CD14-positive monocyte (primary cell): Measurements from ENCODE around the gene SNRPD3. TPM values are rescaled to one million over a fixed set of nuclear protein-coding genes. Genes with fewer than 3 reads are reported as not detected.
"Not testable (repeated sequence)": the region's sequence is repeated elsewhere in the genome, so short reads cannot be mapped to it uniquely, and the experiment has no call there.

Experiments used
- DNase-seq, 3 donors: peaks; one replicate each; pipeline ENCODE4 v3.0.0-alpha.2; 2011 to 2022
- H2AFZ ChIP-seq: 2 replicates; pipeline ENCODE4 v1.6.0; 2012; ENCODE audit warnings: mild to moderate bottlenecking, low read depth, low read length, inconsistent platforms; ENCODE audit not compliant: insufficient read depth, poor library complexity, severe bottlenecking
- H3K27ac ChIP-seq, 2 donors: 1 replicate in 1 of 2; 2 replicates in 1 of 2; pipeline ENCODE4 v1.5.1; 2012 to 2013; ENCODE audit warnings: low read length in 2 of 2, control low read depth in 1 of 2, inconsistent platforms in 1 of 2, low read depth in 1 of 2, mild to moderate bottlenecking in 1 of 2
- H3K27me3 ChIP-seq, 2 donors: one replicate each; pipeline versions ENCODE4 v1.6.0 to v1.6.1; 2011 to 2013; ENCODE audit warnings: low read length in 2 of 2; ENCODE audit not compliant: control insufficient read depth in 2 of 2, insufficient read depth in 2 of 2
- H3K36me3 ChIP-seq, 2 donors: replicated peaks in 1 of 2; 1 replicate in 1 of 2; 2 replicates in 1 of 2; pipeline versions ENCODE4 v1.5.1 to v1.6.1; 2012 to 2013; ENCODE audit warnings: low read length in 2 of 2, control low read depth in 1 of 2, inconsistent platforms in 1 of 2, mild to moderate bottlenecking in 1 of 2; ENCODE audit not compliant: insufficient read depth in 2 of 2, control insufficient read depth in 1 of 2
- H3K4me1 ChIP-seq, 2 donors: 1 replicate in 1 of 2; 2 replicates in 1 of 2; pipeline versions ENCODE4 v1.5.1 to v1.6.1; 2012 to 2013; ENCODE audit warnings: low read length in 2 of 2, control low read depth in 1 of 2, inconsistent platforms in 1 of 2, mild to moderate bottlenecking in 1 of 2, moderate library complexity in 1 of 2; ENCODE audit not compliant: insufficient read depth in 2 of 2, control insufficient read depth in 1 of 2
- H3K4me2 ChIP-seq: replicated peaks from 2 replicates; pipeline ENCODE3; 2012; ENCODE audit warnings: low read length, moderate library complexity, mild to moderate bottlenecking; ENCODE audit not compliant: poor library complexity, severe bottlenecking; ENCODE audit errors: extremely low read depth
- H3K4me3 ChIP-seq, 3 experiments: fragments of 200-600 bp in 1 of 3; sonication (generic) in 1 of 3; replicated peaks in 1 of 3; 1 replicate in 2 of 3; 2 replicates in 1 of 3; pipeline ENCODE4 v1.5.1; 2011 to 2013; ENCODE audit warnings: low read length in 3 of 3, mild to moderate bottlenecking in 3 of 3, control low read depth in 2 of 3, low read depth in 2 of 3, inconsistent platforms in 1 of 3, moderate library complexity in 1 of 3
- H3K79me2 ChIP-seq: 2 replicates; pipeline ENCODE4 v1.6.0; 2012; ENCODE audit warnings: mild to moderate bottlenecking, control low read depth, inconsistent platforms, low read length, moderate library complexity; ENCODE audit not compliant: insufficient read depth
- H3K9ac ChIP-seq: 2 replicates; pipeline ENCODE4 v1.6.0; 2017; ENCODE audit warnings: low read length, mild to moderate bottlenecking; ENCODE audit not compliant: insufficient read depth, poor library complexity, severe bottlenecking
- H3K9me3 ChIP-seq, 2 donors: replicated peaks in 1 of 2; 1 replicate in 1 of 2; 2 replicates in 1 of 2; pipeline versions ENCODE4 v1.5.1 to v1.6.1; 2012 to 2013; ENCODE audit warnings: low read length in 2 of 2, control low read depth in 1 of 2; ENCODE audit not compliant: control insufficient read depth in 1 of 2, insufficient read depth in 1 of 2
- H4K20me1 ChIP-seq: 2 replicates; pipeline ENCODE4 v1.6.0; 2012; ENCODE audit warnings: mild to moderate bottlenecking, low read length, control low read depth, moderate library complexity; ENCODE audit not compliant: insufficient read depth
- H3K27ac Mint-ChIP-seq, 7 donors: one replicate each; pipeline ENCODE4 v1.8.0; 2020; ENCODE audit warnings: mild to moderate bottlenecking in 7 of 7, mixed read lengths in 7 of 7, moderate library complexity in 6 of 7, inconsistent platforms in 2 of 7
- H3K27me3 Mint-ChIP-seq, 3 donors: one replicate each; pipeline ENCODE4 v1.8.0; 2021 to 2022; ENCODE audit warnings: low read depth in 3 of 3, mild to moderate bottlenecking in 3 of 3, mixed read lengths in 3 of 3, moderate library complexity in 3 of 3, inconsistent platforms in 1 of 3
- H3K36me3 Mint-ChIP-seq, 2 donors: one replicate each; pipeline ENCODE4 v1.8.0; 2020; ENCODE audit warnings: mixed read lengths in 2 of 2, inconsistent platforms in 1 of 2, mild to moderate bottlenecking in 1 of 2
- H3K4me1 Mint-ChIP-seq: one replicate; pipeline ENCODE4 v1.8.0; 2020; ENCODE audit warnings: mild to moderate bottlenecking, mixed read lengths
- H3K4me3 Mint-ChIP-seq, 2 donors: one replicate each; pipeline ENCODE4 v1.8.0; 2020; ENCODE audit warnings: mild to moderate bottlenecking in 2 of 2, mixed read lengths in 2 of 2, moderate library complexity in 1 of 2
- H3K9me3 Mint-ChIP-seq, 7 donors: one replicate each; pipeline ENCODE4 v1.8.0; 2020 to 2022; ENCODE audit warnings: mixed read lengths in 7 of 7, mild to moderate bottlenecking in 6 of 7, moderate library complexity in 6 of 7, inconsistent platforms in 2 of 7
- CTCF ChIP-seq: fragments of 200-600 bp; IDR thresholded peaks from one replicate; pipeline ENCODE4 v1.8.0; 2022; ENCODE audit warnings: antibody characterized with exemption, mild to moderate bottlenecking
- WGBS: methylation state at CpG from one replicate; pipeline ENCODE4 v1.1.5; 2013; ENCODE audit warnings: missing lambda C conversion rate; ENCODE audit not compliant: insufficient coverage; 5-methylcytosine and 5-hydroxymethylcytosine counted together
- intact Hi-C, 2 donors: fragments of 100-400 bp; cut with micrococcal nuclease; formaldehyde crosslinking; loops; one replicate each; pipeline versions ENCODE4 v1.15.0 to v1.15.1; 2023
- polyA plus RNA-seq, 3 donors: library from polyadenylated mRNA; depleted of rRNA in 1 of 3; unstranded in 2 of 3; stranded (reverse) in 1 of 3; fragments of 300-500 nt in 2 of 3; fragments of >200 nt in 1 of 3; fragmentation: Illumina TruSeq in 2 of 3; gene quantifications; 1 replicate in 2 of 3; 2 replicates in 1 of 3; pipeline ENCODE4 v1.2.3, GENCODE V29; 2012 to 2021

The SNRPD3 gene
- polyA plus RNA-seq, 3 donors: 71.8 to 115 (median 80.9) TPM

GRCh38 chr22:24592058-24592850, 36.5 kb downstream of the SNRPD3 start:
- Mint-ChIP-seq H3K27ac (peak overlapping the region in 5 of 7 donors; percentile 13 to 88 (median 61)), H3K36me3 (no peaks in the 10 kb centered on the region), H3K9me3 (no peaks in the 10 kb centered on the region), H3K27me3 (peaks cover 0 to 9% (median 2%) of the 10 kb centered on the region in 3 donors), H3K4me3 (peak overlapping the region; percentile 88 to 91), H3K4me1 (peaks cover 9% of the 10 kb centered on the region)
- intact Hi-C loops: no loop called here
- WGBS: 11% methylated on average over 31 of the region's 33 CpGs
- H3K27ac ChIP-seq: no peak overlapping the region
- peak overlapping the region; percentile 77 for H2AFZ ChIP-seq
- no peaks in the 10 kb centered on the region for H4K20me1 ChIP-seq
- no peaks in the 10 kb centered on the region for H3K79me2 ChIP-seq
- peak overlapping the region; percentile 84 for H3K4me2 ChIP-seq
- DNase-seq: no peak
- H3K9me3 ChIP-seq: no peaks in the 10 kb centered on the region
- H3K4me3 ChIP-seq: peak overlapping the region; percentile 30 to 77 (median 42)
- H3K4me1 ChIP-seq: peaks cover 8 to 15% of the 10 kb centered on the region in 2 donors
- no peaks in the 10 kb centered on the region for H3K36me3 ChIP-seq
- no peak for TF ChIP-seq CTCF
- peak overlapping the region; percentile 80 for H3K9ac ChIP-seq
- no peaks in the 10 kb centered on the region for H3K27me3 ChIP-seq

DNA sequence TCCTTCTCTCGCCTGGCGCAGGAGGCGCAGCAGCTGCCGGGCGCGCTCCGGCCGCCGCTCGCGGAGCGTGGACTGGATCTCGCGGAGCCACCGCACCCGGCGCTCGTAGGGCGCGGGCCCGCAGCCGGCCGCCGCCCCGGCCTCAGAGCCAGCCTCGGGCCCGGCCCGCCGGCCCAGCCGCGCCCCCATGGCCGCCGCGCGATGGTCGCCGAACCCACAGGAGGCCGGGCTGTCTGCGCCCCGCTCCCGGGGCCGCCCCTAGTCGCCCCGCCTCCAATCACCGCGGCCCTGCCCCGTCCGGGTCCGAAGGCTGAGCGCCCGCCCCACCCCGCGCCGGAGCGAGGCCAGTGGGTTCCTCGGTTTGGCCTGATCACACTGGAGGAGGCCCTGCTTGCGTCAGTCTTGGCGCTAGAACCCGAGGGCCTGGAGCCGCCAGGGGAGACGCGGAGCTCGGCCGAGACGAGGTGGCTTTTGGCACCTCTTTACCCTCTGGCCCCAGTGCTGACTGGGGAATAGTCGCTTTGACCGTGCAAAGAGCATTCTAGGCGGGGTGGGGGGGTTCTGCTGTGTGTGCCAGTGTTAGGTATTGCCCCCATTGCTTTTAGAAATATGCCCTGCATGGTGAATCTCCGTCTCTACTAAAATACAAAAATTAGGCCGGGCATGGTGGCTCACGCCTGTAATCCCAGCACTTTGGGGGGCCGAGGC, 37.2 kb downstream of the SNRPD3 start, which contains the start of gene LRRC75B:
Gene LRRC75B, minus strand, starts transcription at position 223 of the 708 bp plus-strand sequence. Its CDS starts 34 bp downstream, at position 189.
- H3K9ac ChIP-seq: peak within 1 kb of the TSS; percentile 80
- no peaks in the 10 kb centered on the region for H4K20me1 ChIP-seq
- peaks cover 8 to 15% of the 10 kb centered on the region in 2 donors for H3K4me1 ChIP-seq
- H3K27ac Mint-ChIP-seq: peak within 1 kb of the TSS in 6 of 7 donors; percentile 13 to 88 (median 67)
- no peaks in the 10 kb centered on the region for H3K9me3 ChIP-seq
- intact Hi-C loops: no loop called here
- no peaks in the 10 kb centered on the region for H3K27me3 ChIP-seq
- H3K36me3 Mint-ChIP-seq: no peaks in the 10 kb centered on the region
- H3K9me3 Mint-ChIP-seq: no peaks in the 10 kb centered on the region
- 6% methylated on average over 69 of the region's 72 CpGs for WGBS
- peak within 1 kb of the TSS; percentile 84 for H3K4me2 ChIP-seq
- peak within 1 kb of the TSS; percentile 88 to 91 for H3K4me3 Mint-ChIP-seq
- peak within 1 kb of the TSS; percentile 85 for H2AFZ ChIP-seq
- H3K79me2 ChIP-seq: no peaks in the 10 kb centered on the region
- H3K4me3 ChIP-seq: peak within 1 kb of the TSS; percentile 42 to 77 (median 42)
- H3K36me3 ChIP-seq: no peaks in the 10 kb centered on the region
- DNase-seq: peak; percentile 47 to 57 (median 47)
- TF ChIP-seq CTCF: no peak
- H3K27me3 Mint-ChIP-seq: peaks cover 0 to 9% (median 2%) of the 10 kb centered on the region in 3 donors
- H3K4me1 Mint-ChIP-seq: peaks cover 9% of the 10 kb centered on the region
- peak within 1 kb of the TSS in 1 of 2 donors; percentile 36 for H3K27ac ChIP-seq

DNA sequence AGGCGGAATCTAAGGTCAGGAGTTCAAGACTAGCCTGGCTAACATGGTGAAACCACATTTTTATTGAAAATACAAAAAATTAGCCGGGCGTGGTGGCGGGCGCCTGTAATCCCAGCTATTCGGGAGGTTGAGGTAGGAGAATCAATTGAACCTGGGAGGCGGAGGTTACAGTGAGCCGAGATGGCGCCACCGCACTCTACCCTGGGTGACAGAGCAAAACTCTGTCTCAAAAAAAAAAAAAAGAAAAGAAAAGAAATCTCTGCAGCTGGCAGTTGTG, 37.7 kb downstream of the SNRPD3 start:
- 92% methylated on average over 8 of the region's 10 CpGs for WGBS
- H3K27me3 Mint-ChIP-seq, H4K20me1 ChIP-seq, H3K9me3 ChIP-seq, H3K9me3 Mint-ChIP-seq, H3K27me3 ChIP-seq, H3K27ac ChIP-seq, H3K4me1 Mint-ChIP-seq, H3K79me2 ChIP-seq, intact Hi-C loops, H3K36me3 Mint-ChIP-seq, H3K36me3 ChIP-seq, DNase-seq: not testable (repeated sequence)
- Histone ChIP-seq H2AFZ (peak overlapping the region; percentile 85), H3K4me3 (peak overlapping the region in 2 of 3 experiments; percentile 42 to 77), H3K4me2 (peak overlapping the region; percentile 84), H3K4me1 (peaks cover 8 to 15% of the 10 kb centered on the region in 2 donors), H3K9ac (peak overlapping the region; percentile 80)
- Mint-ChIP-seq H3K4me3 (peak overlapping the region; percentile 72 to 81), H3K27ac (peak overlapping the region in 1 of 7 donors; percentile 78)
